Measurements from ENCODE around the gene CAMTA1.
A peak's percentile ranks its signal among the peaks of the same experiment; 100 is the strongest.

The CAMTA1 gene

DNA sequence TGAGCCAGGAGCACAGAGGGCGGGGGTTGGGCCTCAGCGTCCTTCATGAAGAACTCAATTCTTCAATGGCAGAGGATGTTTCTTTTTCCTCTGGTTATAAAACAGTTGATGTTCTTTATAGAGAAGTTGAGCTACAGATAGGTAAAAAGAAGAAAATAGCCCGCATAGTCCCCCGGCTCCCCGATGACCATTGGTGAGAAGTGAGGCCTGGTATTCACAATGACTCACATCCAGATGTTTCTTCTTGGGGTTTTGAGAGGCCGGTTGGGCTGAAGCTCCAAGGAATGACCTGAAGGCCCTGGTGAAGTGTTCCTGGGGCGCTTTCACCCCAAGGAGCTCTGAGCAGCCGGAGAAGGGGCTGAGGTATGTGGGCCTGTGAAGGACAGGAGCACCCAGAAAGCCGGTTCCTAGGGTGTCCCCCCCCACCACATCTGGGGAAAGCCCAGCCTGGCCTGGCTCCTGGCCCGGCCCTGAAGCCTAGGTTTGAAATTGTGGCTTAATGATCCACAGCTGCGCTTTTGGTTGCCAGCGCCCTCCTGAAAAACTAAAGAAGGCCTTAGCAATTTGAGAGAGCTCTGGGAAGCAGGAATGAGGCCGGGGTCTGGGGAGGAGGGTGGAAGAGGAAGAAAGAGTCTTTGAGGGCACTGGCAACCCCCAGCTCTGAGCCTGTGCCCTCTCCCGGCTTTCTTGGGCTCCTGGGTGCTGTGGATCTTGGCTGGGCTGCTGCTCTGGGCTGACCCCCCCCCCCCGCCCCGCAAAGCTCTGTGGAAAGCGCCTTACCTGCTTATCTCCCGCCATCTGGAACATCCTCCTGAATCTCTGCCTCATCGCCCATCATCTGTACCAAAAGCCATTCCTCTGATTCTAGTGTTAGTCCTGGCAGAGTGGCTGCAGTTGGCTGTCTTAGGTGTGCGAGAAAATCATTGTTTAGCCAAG is 444.7 kb downstream of the CAMTA1 start:
- DNase-seq (ENCODE audit: low read depth in 1 of 2, low spot score in 1 of 2) = peak in 1 of 2 experiments; percentile 18
- in situ Hi-C loops (cut with HindIII; ENCODE audit: low pct_unique_long_range_greater_than_20kb, low sequenced_read_pairs) = no loop called here
- TF ChIP-seq JUND (IDR thresholded peaks at IDR 0.05; ENCODE audit: low read depth) = no peak

DNA sequence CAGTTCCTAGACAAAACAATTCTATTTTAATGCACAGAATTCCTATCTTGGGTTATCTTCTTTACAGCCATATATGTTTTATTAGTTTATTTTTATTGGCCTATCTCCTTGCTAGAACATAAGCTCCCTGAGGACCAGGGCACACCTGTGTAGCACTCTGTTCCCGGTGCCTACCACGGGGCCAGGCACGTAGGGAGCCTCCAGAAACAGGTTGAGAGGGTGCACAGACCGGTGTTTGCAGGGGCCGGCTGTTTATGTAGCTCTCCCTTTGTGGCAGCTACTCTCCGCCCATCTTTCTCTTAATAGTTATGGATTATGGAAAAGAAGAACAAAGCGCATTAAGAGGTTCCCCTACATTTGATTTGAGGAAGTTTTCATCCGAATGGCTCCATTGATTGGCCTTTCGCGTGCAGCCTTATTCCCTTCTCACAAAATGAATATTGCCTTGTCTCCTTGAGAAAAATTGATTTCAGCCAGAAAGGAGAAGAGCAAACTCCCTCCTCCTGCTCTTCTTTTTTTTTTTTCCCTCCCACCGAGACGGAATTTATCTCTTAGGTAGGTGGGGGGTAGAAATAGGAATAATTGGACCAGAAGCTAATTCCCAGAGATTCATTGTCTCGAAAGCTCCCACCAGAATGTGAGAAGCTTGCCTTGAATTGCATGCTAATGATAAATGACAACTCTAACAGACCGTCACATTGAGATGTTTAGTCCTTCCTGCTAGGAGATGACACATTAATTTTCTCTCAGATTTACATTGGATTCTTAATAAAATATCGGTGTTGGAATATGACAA is 447.4 kb downstream of the CAMTA1 start:
- DNase-seq (ENCODE audit: low read depth in 1 of 2, low spot score in 1 of 2) = no peak
- no peak for TF ChIP-seq JUND (IDR thresholded peaks at IDR 0.05; ENCODE audit: low read depth)
- in situ Hi-C loops (cut with HindIII; ENCODE audit: low pct_unique_long_range_greater_than_20kb, low sequenced_read_pairs) = no loop called here

GRCh38 chr1:7233237-7233540 is 447.9 kb downstream of the CAMTA1 start:
- TF ChIP-seq JUND (IDR thresholded peaks at IDR 0.05; ENCODE audit: low read depth) = no peak
- in situ Hi-C loops (cut with HindIII; ENCODE audit: low pct_unique_long_range_greater_than_20kb, low sequenced_read_pairs) = no loop called here
- DNase-seq (ENCODE audit: low read depth in 1 of 2, low spot score in 1 of 2) = no peak

- in situ Hi-C loops (cut with HindIII; ENCODE audit: low pct_unique_long_range_greater_than_20kb, low sequenced_read_pairs) = no loop called here
- TF ChIP-seq JUND (IDR thresholded peaks at IDR 0.05; ENCODE audit: low read depth) = no peak
- DNase-seq (ENCODE audit: low read depth in 1 of 2, low spot score in 1 of 2) = no peak
Measured at GRCh38 chr1:7233646-7234470, 448.6 kb downstream of the CAMTA1 start.

DNA sequence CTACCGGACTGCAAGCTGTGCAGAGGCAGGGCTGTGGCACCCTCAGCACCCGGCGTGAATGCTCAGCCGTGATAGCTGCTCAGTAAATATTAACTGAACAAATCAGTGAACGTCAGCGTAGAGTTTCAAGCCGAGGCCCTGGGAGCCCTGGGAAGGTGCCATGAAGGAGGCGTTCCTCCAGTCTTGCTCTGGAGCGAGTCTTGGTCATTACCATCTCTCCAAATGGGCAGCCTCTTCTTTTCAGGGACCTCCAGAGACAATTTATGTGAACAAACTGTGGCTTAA is 449.2 kb downstream of the CAMTA1 start:
- DNase-seq (ENCODE audit: low read depth in 1 of 2, low spot score in 1 of 2) = no peak
- TF ChIP-seq JUND (IDR thresholded peaks at IDR 0.05; ENCODE audit: low read depth) = no peak
- in situ Hi-C loops (cut with HindIII; ENCODE audit: low pct_unique_long_range_greater_than_20kb, low sequenced_read_pairs) = no loop called here

DNA sequence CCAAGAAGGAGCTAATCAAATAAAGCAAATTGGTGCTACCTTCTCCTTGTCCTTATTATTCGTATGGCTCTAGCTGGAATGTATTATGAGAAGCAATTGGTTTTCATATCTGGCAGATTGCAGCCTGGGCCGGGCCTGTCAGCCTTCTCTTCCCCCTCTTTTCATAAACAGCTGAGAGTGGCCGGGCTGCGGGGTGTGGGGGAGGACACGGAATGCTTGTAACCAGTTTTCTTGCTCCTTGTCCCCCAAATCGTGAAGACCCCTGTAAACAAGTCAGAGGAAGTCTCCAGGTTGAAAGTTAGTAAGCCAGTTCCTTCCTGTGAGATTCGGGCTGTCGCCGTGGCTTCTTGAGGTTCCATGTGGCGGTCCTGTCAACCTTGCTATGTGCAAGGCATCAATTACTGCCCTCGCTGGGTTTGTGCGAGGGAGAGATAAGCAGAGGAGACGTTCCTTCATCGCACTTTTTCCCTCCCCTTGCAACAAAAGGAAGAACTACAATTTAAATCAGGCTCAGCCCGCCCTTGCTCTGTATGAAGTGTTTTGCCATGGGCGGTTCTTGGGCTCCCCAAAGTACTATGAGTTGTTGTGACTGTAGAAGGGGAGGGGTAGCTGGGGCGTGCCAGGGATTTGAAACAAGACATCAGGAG is 450.7 kb downstream of the CAMTA1 start:
- no peak for TF ChIP-seq JUND (IDR thresholded peaks at IDR 0.05; ENCODE audit: low read depth)

DNA sequence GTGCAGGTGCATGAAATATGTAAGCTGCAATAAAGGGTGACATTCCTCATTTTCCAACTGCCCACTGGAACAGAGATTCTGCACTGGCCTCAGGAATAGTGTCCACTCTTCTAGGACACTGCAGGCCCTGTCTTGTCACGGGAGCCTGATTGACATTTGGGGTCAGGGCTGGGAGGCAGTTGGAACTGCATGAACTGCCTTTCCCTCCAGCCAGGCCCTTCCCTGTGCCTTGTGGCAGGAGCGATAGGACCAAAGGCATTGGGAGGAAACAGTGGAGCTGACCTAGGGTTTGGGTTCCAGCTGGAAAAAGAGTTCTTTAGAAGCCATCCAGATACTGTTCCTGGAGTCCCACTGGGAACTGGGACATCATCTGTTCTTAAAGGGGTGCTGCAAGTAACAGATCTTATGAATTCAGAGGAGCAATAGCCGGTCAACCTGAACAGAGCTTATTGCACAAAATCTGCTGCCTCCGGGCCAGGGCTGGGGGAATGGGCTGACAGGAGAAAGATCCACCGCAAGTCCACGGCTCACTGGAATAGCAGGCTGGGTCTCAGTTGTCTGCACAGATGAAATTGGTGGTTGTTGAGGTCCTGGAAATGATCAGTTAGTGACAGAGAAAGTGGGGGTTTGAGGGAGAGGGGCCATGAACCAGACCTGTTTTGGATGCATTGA is 451.7 kb downstream of the CAMTA1 start:
- in situ Hi-C loops (cut with HindIII; ENCODE audit: low pct_unique_long_range_greater_than_20kb, low sequenced_read_pairs) = no loop called here
- TF ChIP-seq JUND (IDR thresholded peaks at IDR 0.05; ENCODE audit: low read depth) = no peak
- DNase-seq (ENCODE audit: low read depth in 1 of 2, low spot score in 1 of 2) = no peak

More for the DNA sequence above, 450.7 kb downstream of the CAMTA1 start:
- in situ Hi-C loops (cut with HindIII; ENCODE audit: low pct_unique_long_range_greater_than_20kb, low sequenced_read_pairs) = no loop called here
- DNase-seq (ENCODE audit: low read depth in 1 of 2, low spot score in 1 of 2) = no peak

DNA sequence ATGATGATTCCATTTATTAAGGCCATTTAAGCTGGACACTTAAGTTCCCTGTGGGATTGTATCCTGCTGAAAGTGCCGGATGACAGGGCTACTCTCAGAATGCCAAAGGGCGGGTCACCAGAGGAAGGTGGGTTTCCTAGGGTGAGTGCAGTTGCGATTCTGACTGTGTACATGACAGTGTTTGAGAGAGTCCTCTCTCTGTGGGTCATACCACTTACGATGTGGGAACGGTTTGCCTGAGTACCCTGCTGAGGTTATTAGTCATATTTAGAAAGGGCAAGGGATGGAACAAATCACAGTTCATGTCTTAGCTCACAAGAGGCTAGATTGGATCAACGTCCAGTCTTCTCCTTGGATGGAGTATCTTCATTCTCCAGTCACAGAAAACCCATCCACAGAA is 461.9 kb downstream of the CAMTA1 start:
- no peak for DNase-seq (ENCODE audit: low read depth in 1 of 2, low spot score in 1 of 2)
- in situ Hi-C loops (cut with HindIII; ENCODE audit: low pct_unique_long_range_greater_than_20kb, low sequenced_read_pairs) = no loop called here
- no peak for TF ChIP-seq JUND (IDR thresholded peaks at IDR 0.05; ENCODE audit: low read depth)

DNA sequence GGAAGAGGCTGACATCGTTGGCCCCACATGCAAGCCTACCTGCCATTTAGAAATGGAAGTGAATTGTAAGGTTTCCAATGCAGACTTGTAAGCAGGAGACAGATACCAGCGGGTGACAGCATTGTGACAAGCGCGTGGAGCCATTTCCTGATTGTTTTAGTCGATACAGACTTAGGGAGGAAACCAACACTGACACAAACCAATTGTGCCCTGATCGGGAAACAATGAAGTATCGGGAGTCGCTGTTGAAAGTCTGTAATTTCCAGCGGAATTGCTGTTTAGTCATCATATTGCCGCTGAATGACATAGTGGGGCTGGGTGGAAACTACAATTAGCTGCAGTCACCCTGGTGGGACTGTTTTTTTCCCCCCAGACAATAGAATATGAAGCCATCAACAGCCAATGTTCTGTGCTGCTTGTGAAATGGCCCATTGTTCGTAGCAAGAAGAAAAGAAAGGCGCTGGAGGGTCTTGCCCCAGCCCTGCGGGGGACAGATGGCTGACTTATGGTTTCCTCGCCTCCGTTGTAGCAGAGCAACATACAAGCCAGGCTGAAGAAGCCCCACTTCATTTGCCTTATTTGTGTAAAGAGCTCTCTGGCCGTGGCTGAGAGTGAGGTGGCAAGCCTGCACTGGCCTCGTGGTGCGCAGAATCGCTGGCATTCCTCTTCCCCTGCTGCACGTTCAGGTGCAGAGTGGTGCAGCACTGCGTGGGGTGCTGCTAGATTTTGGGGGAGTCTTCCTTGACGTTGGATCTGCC is 462.7 kb downstream of the CAMTA1 start:
- no peak for TF ChIP-seq JUND (IDR thresholded peaks at IDR 0.05; ENCODE audit: low read depth)
- in situ Hi-C loops (cut with HindIII; ENCODE audit: low pct_unique_long_range_greater_than_20kb, low sequenced_read_pairs) = no loop called here

DNA sequence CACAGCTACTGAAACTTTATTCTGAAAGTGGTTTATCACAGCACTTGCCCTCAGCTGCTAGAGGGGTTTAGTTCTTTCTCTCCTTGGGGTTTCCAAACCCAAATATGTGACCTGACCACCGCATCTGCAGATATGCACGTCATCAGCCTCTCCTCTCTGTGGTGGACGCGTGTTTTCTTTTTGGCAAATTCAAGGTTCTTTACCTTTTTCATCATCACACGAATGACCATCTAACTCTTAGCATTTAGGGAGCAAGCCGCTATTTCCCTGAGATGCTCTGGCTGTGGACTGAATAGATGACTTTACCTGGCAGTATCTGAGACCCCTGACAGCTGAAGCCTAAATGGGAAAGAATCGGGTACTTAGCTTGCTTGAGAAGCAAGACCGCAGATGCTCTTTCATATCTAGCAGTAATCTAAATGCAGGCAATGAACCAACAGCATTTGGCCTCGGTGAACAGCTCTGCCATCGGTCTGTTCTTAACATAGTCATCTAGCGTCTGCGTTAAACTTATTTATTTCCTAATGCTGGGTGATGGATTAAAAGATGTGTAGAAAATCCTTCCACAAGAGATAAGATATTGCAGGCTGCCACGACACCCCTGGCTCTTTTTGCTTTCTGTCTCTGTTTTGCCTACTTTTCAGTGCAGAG is 463.4 kb downstream of the CAMTA1 start:
- no peak for DNase-seq (ENCODE audit: low read depth in 1 of 2, low spot score in 1 of 2)
- in situ Hi-C loops (cut with HindIII; ENCODE audit: low pct_unique_long_range_greater_than_20kb, low sequenced_read_pairs) = no loop called here
- TF ChIP-seq JUND (IDR thresholded peaks at IDR 0.05; ENCODE audit: low read depth) = no peak

More for the DNA sequence above, 462.7 kb downstream of the CAMTA1 start:
- no peak for DNase-seq (ENCODE audit: low read depth in 1 of 2, low spot score in 1 of 2)

GRCh38 chr1:7249516-7249915 is 464.3 kb downstream of the CAMTA1 start:
- in situ Hi-C loops (cut with HindIII; ENCODE audit: low pct_unique_long_range_greater_than_20kb, low sequenced_read_pairs) = no loop called here
- DNase-seq (ENCODE audit: low read depth in 1 of 2, low spot score in 1 of 2) = no peak
- TF ChIP-seq JUND (IDR thresholded peaks at IDR 0.05; ENCODE audit: low read depth) = no peak
